Smooth muscle cell (in vitro differentiated cells): Measurements from ENCODE around the gene PLCXD3. TPM values are rescaled to one million over a fixed set of nuclear protein-coding genes. Genes with fewer than 3 reads are reported as not detected.

ENCODE experiments used
- DNase-seq: peaks from one replicate; lab custom pipeline; 2025; ENCODE audit not compliant: unreplicated experiment; lab: John Stamatoyannopoulos, UW
- H2AFZ ChIP-seq: fragments of 200-600 bp; sonication (generic); 2 replicates; pipeline ENCODE4 v1.6.0; 2016; ENCODE audit warnings: antibody characterized with exemption, low read depth, mild to moderate bottlenecking
- H3F3A ChIP-seq: fragments of 200-600 bp; sonication (generic); 2 replicates; pipeline ENCODE4 v1.6.0; 2017; ENCODE audit warnings: antibody characterized with exemption, low read depth
- H3K27ac ChIP-seq: fragments of 200-600 bp; sonication (generic); 2 replicates; pipeline ENCODE4 v1.5.1; 2016; ENCODE audit warnings: low read depth, mild to moderate bottlenecking
- H3K27me3 ChIP-seq: fragments of 200-600 bp; sonication (generic); 2 replicates; pipeline ENCODE4 v1.6.1; 2016; ENCODE audit warnings: low read depth, mild to moderate bottlenecking
- H3K36me3 ChIP-seq: fragments of 200-600 bp; sonication (generic); 2 replicates; pipeline ENCODE4 v1.5.1; 2016; ENCODE audit warnings: low read depth
- H3K4me1 ChIP-seq: fragments of 200-600 bp; sonication (generic); 2 replicates; pipeline ENCODE4 v1.5.1; 2016; ENCODE audit warnings: low read depth
- H3K4me2 ChIP-seq: fragments of 200-600 bp; sonication (generic); 2 replicates; pipeline ENCODE4 v1.6.0; 2016; ENCODE audit warnings: mild to moderate bottlenecking
- H3K4me3 ChIP-seq: fragments of 200-600 bp; sonication (generic); 2 replicates; pipeline ENCODE4 v1.5.1; 2016; ENCODE audit warnings: mild to moderate bottlenecking
- H3K79me2 ChIP-seq: fragments of 200-600 bp; sonication (generic); 2 replicates; pipeline ENCODE4 v1.6.0; 2016; ENCODE audit warnings: low read depth, mild to moderate bottlenecking
- H3K9ac ChIP-seq: fragments of 200-600 bp; sonication (generic); 2 replicates; pipeline ENCODE4 v1.6.0; 2016; ENCODE audit warnings: low read depth
- H3K9me3 ChIP-seq: fragments of 200-600 bp; sonication (generic); replicated peaks from 2 replicates; pipeline ENCODE4 v1.5.1; 2016; ENCODE audit warnings: low read depth
- H4K20me1 ChIP-seq: fragments of 200-600 bp; sonication (generic); 2 replicates; pipeline ENCODE4 v1.6.0; 2016; ENCODE audit warnings: low read depth
- CTCF ChIP-seq: fragments of 200-600 bp; sonication (generic); IDR thresholded peaks from 2 replicates; pipeline ENCODE4 v1.5.1; 2017; ENCODE audit warnings: borderline replicate concordance, mild to moderate bottlenecking, antibody characterized with exemption; ENCODE audit not compliant: insufficient read depth, poor library complexity, severe bottlenecking
- WGBS: methylation state at CpG from one replicate; pipeline ENCODE4 v1.1.7; 2016; ENCODE audit warnings: low lambda C conversion rate; 5-methylcytosine and 5-hydroxymethylcytosine counted together
- polyA plus RNA-seq: library from polyadenylated mRNA; unstranded; fragments of >200 nt; fragmentation: Nextera tagmentation; extraction: Ambion mirVana; gene quantifications from 2 replicates; pipeline ENCODE4 v1.2.1, GENCODE V29; 2016
- total RNA-seq: library from RNA; depleted of rRNA; stranded (reverse); fragments of >200 nt; gene quantifications from 2 replicates; pipeline ENCODE4 v1.2.3, GENCODE V29; 2014

The PLCXD3 gene
- total and polyA plus RNA-seq, 2 experiments from 2014 or later: 0.09 TPM; not detected in 1

GRCh38 chr5:41337216-41337615, 173.2 kb downstream of the PLCXD3 start:
- Histone ChIP-seq H3K27me3 (no peaks in the 10 kb centered on the region), H4K20me1 (no peaks in the 10 kb centered on the region), H3K27ac (no peak overlapping the region), H3K79me2 (no peaks in the 10 kb centered on the region), H3K4me2 (no peak overlapping the region), H3K9me3 (no peaks in the 10 kb centered on the region), H3K4me1 (peaks cover 14% of the 10 kb centered on the region), H2AFZ (no peak overlapping the region), H3F3A (no peaks in the 10 kb centered on the region), H3K36me3 (no peaks in the 10 kb centered on the region), H3K9ac (no peak overlapping the region), H3K4me3 (no peak overlapping the region)
- no peak for TF ChIP-seq CTCF
- no peak for DNase-seq

GRCh38 chr5:41336471-41336870, 173.9 kb downstream of the PLCXD3 start:
- H3K79me2 ChIP-seq: no peaks in the 10 kb centered on the region
- no peak overlapping the region for H3K27ac ChIP-seq
- H3K4me3 ChIP-seq: no peak overlapping the region
- no peak overlapping the region for H3K9ac ChIP-seq
- H3K4me2 ChIP-seq: no peak overlapping the region
- WGBS: 71% methylated on average over 1 of the region's 1 CpG
- H2AFZ ChIP-seq: no peak overlapping the region
- H3K4me1 ChIP-seq: peaks cover 14% of the 10 kb centered on the region
- DNase-seq: no peak
- no peaks in the 10 kb centered on the region for H3K9me3 ChIP-seq
- H3F3A ChIP-seq: no peaks in the 10 kb centered on the region
- no peaks in the 10 kb centered on the region for H3K27me3 ChIP-seq
- no peak for TF ChIP-seq CTCF
- no peaks in the 10 kb centered on the region for H3K36me3 ChIP-seq
- no peaks in the 10 kb centered on the region for H4K20me1 ChIP-seq

GRCh38 chr5:41335596-41336181, 174.7 kb downstream of the PLCXD3 start:
- no peak overlapping the region for H3K27ac ChIP-seq
- no peak overlapping the region for H3K4me3 ChIP-seq
- no peaks in the 10 kb centered on the region for H3F3A ChIP-seq
- no peaks in the 10 kb centered on the region for H3K36me3 ChIP-seq
- H4K20me1 ChIP-seq: no peaks in the 10 kb centered on the region
- peaks cover 14% of the 10 kb centered on the region for H3K4me1 ChIP-seq
- H3K79me2 ChIP-seq: no peaks in the 10 kb centered on the region
- H2AFZ ChIP-seq: no peak overlapping the region
- 89% methylated on average over 4 of the region's 4 CpGs for WGBS
- no peak overlapping the region for H3K9ac ChIP-seq
- no peak for DNase-seq
- no peak for TF ChIP-seq CTCF
- no peak overlapping the region for H3K4me2 ChIP-seq
- no peaks in the 10 kb centered on the region for H3K27me3 ChIP-seq
- H3K9me3 ChIP-seq: no peaks in the 10 kb centered on the region

GRCh38 chr5:41334758-41335157, 175.6 kb downstream of the PLCXD3 start:
- no peak for DNase-seq
- Histone ChIP-seq H3K27ac (no peak overlapping the region), H3F3A (no peaks in the 10 kb centered on the region), H3K4me1 (peaks cover 14% of the 10 kb centered on the region), H3K9ac (no peak overlapping the region), H4K20me1 (no peaks in the 10 kb centered on the region), H3K4me2 (peak overlapping the region; percentile 53), H3K36me3 (no peaks in the 10 kb centered on the region), H3K9me3 (no peaks in the 10 kb centered on the region), H3K79me2 (no peaks in the 10 kb centered on the region), H2AFZ (peak overlapping the region; percentile 33), H3K27me3 (no peaks in the 10 kb centered on the region), H3K4me3 (no peak overlapping the region)
- no peak for TF ChIP-seq CTCF
- WGBS: 45% methylated on average over 5 of the region's 5 CpGs
